HG03060 (cell line): ENCODE results near the gene ZNF669.

Experiments used
- ATAC-seq: cut with Tn5 transposase; IDR thresholded peaks from one replicate; pipeline ENCODE4 v1.9.1; 2021; ENCODE audit warnings: low read depth, moderate number of reproducible peaks; ENCODE audit not compliant: unreplicated experiment

The ZNF669 gene

GRCh38 chr1:247077876-247078257 lies 26.3 kb downstream of the ZNF669 start:
- no peak for ATAC-seq

- ATAC-seq: no peak
Measured at GRCh38 chr1:247077213-247077612, 26.9 kb downstream of the ZNF669 start.

GRCh38 chr1:247070645-247071044 lies 33.5 kb downstream of the ZNF669 start:
- no peak for ATAC-seq

- no peak for ATAC-seq
Measured at GRCh38 chr1:247064304-247064703, 39.9 kb downstream of the ZNF669 start.

- ATAC-seq: no peak
Measured at GRCh38 chr1:247060771-247061170, 43.4 kb downstream of the ZNF669 start.

GRCh38 chr1:247056071-247056470 lies 48.1 kb downstream of the ZNF669 start:
- ATAC-seq: no peak

GRCh38 chr1:247054992-247055415 lies 49.2 kb downstream of the ZNF669 start:
- no peak for ATAC-seq
